Measurements from ENCODE around the gene GABARAPL2.
A peak's percentile ranks its signal among the peaks of the same experiment; 100 is the strongest.

Gene GABARAPL2

DNA sequence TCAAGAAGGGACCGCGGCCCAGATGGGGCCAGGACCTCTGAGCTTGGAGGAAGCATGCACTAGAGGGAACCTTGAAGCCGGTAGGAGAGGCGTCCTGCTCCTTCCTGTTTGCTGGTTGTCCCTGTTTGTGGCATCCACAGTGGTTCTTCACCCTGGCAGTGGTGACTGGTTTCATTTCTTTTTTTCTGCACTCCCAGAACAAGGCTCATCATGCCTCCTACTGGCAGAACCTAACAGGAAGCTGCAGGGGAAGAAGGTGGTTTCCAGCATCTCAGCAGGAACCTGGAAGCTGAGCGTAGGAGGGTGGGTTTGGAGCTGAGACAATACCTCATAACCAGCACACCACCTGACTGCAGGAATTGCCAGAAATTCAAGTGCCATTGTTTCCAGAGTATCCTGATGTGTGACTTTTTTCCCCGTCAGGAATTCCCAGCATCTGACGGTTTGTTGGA is 15.9 kb upstream of the GABARAPL2 start (continued):
- TF ChIP-seq ZNF792 (tag by site-specific recombination; IDR thresholded peaks at IDR 0.05) (no peak), ZNF311 (tag by site-specific recombination; IDR thresholded peaks at IDR 0.05; ENCODE audit: borderline replicate concordance) (no peak), ZNF560 (tag by site-specific recombination; IDR thresholded peaks at IDR 0.05; ENCODE audit: borderline replicate concordance) (no peak), ZNF175 (tag by site-specific recombination; IDR thresholded peaks at IDR 0.05) (no peak), ZNF266 (tag by site-specific recombination; IDR thresholded peaks at IDR 0.05; ENCODE audit: low read depth) (no peak), ZNF600 (tag by site-specific recombination; IDR thresholded peaks at IDR 0.05) (no peak), SALL2 (tag by site-specific recombination; IDR thresholded peaks at IDR 0.05; ENCODE audit: borderline replicate concordance) (no peak), ZNF830 (tag by site-specific recombination; IDR thresholded peaks at IDR 0.05; ENCODE audit: low read depth) (no peak), ZNF416 (tag by site-specific recombination; IDR thresholded peaks at IDR 0.05) (no peak), ZBTB17 (tag by site-specific recombination; IDR thresholded peaks at IDR 0.05) (peak; percentile 54), HOXC10 (CRISPR knock-in tag; IDR thresholded peaks at IDR 0.05) (no peak), TRIM28 (IDR thresholded peaks at IDR 0.05; ENCODE audit: borderline replicate concordance, low read length) (no peak), ZNF585B (tag by site-specific recombination; IDR thresholded peaks at IDR 0.05) (no peak), ZNF354C (tag by site-specific recombination; IDR thresholded peaks at IDR 0.05; ENCODE audit: borderline replicate concordance, low read depth) (no peak), ZNF394 (tag by site-specific recombination; IDR thresholded peaks at IDR 0.05; ENCODE audit: borderline replicate concordance) (no peak), ZEB2 (tag by site-specific recombination; IDR thresholded peaks at IDR 0.05) (no peak), MYNN (tag by site-specific recombination; IDR thresholded peaks at IDR 0.05; ENCODE audit: borderline replicate concordance) (no peak), ZNF654 (tag by site-specific recombination; IDR thresholded peaks at IDR 0.05; ENCODE audit: low read depth) (peak; percentile 56)
- TF ChIP-seq, protein P1, sequence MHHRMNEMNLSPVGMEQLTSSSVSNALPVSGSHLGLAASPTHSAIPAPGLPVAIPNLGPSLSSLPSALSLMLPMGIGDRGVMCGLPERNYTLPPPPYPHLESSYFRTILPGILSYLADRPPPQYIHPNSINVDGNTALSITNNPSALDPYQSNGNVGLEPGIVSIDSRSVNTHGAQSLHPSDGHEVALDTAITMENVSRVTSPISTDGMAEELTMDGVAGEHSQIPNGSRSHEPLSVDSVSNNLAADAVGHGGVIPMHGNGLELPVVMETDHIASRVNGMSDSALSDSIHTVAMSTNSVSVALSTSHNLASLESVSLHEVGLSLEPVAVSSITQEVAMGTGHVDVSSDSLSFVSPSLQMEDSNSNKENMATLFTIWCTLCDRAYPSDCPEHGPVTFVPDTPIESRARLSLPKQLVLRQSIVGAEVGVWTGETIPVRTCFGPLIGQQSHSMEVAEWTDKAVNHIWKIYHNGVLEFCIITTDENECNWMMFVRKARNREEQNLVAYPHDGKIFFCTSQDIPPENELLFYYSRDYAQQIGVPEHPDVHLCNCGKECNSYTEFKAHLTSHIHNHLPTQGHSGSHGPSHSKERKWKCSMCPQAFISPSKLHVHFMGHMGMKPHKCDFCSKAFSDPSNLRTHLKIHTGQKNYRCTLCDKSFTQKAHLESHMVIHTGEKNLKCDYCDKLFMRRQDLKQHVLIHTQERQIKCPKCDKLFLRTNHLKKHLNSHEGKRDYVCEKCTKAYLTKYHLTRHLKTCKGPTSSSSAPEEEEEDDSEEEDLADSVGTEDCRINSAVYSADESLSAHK (tag by site-specific recombination; IDR thresholded peaks at IDR 0.05) = peak; percentile 50; the same call in 1 of the 2 replicates
- TF ChIP-seq, protein P2, sequence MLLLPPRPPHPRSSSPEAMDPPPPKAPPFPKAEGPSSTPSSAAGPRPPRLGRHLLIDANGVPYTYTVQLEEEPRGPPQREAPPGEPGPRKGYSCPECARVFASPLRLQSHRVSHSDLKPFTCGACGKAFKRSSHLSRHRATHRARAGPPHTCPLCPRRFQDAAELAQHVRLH (tag by site-specific recombination; IDR thresholded peaks at IDR 0.05) = no peak
- TF ChIP-seq, protein P3, sequence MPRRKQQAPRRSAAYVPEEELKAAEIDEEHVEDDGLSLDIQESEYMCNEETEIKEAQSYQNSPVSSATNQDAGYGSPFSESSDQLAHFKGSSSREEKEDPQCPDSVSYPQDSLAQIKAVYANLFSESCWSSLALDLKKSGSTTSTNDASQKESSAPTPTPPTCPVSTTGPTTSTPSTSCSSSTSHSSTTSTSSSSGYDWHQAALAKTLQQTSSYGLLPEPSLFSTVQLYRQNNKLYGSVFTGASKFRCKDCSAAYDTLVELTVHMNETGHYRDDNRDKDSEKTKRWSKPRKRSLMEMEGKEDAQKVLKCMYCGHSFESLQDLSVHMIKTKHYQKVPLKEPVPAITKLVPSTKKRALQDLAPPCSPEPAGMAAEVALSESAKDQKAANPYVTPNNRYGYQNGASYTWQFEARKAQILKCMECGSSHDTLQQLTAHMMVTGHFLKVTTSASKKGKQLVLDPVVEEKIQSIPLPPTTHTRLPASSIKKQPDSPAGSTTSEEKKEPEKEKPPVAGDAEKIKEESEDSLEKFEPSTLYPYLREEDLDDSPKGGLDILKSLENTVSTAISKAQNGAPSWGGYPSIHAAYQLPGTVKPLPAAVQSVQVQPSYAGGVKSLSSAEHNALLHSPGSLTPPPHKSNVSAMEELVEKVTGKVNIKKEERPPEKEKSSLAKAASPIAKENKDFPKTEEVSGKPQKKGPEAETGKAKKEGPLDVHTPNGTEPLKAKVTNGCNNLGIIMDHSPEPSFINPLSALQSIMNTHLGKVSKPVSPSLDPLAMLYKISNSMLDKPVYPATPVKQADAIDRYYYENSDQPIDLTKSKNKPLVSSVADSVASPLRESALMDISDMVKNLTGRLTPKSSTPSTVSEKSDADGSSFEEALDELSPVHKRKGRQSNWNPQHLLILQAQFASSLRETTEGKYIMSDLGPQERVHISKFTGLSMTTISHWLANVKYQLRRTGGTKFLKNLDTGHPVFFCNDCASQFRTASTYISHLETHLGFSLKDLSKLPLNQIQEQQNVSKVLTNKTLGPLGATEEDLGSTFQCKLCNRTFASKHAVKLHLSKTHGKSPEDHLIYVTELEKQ (tag by site-specific recombination; IDR thresholded peaks at IDR 0.05; ENCODE audit: borderline replicate concordance) = no peak
- TF ChIP-seq, protein P4, sequence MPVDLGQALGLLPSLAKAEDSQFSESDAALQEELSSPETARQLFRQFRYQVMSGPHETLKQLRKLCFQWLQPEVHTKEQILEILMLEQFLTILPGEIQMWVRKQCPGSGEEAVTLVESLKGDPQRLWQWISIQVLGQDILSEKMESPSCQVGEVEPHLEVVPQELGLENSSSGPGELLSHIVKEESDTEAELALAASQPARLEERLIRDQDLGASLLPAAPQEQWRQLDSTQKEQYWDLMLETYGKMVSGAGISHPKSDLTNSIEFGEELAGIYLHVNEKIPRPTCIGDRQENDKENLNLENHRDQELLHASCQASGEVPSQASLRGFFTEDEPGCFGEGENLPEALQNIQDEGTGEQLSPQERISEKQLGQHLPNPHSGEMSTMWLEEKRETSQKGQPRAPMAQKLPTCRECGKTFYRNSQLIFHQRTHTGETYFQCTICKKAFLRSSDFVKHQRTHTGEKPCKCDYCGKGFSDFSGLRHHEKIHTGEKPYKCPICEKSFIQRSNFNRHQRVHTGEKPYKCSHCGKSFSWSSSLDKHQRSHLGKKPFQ (tag by site-specific recombination; IDR thresholded peaks at IDR 0.05) = no peak
- TF ChIP-seq, protein P5, sequence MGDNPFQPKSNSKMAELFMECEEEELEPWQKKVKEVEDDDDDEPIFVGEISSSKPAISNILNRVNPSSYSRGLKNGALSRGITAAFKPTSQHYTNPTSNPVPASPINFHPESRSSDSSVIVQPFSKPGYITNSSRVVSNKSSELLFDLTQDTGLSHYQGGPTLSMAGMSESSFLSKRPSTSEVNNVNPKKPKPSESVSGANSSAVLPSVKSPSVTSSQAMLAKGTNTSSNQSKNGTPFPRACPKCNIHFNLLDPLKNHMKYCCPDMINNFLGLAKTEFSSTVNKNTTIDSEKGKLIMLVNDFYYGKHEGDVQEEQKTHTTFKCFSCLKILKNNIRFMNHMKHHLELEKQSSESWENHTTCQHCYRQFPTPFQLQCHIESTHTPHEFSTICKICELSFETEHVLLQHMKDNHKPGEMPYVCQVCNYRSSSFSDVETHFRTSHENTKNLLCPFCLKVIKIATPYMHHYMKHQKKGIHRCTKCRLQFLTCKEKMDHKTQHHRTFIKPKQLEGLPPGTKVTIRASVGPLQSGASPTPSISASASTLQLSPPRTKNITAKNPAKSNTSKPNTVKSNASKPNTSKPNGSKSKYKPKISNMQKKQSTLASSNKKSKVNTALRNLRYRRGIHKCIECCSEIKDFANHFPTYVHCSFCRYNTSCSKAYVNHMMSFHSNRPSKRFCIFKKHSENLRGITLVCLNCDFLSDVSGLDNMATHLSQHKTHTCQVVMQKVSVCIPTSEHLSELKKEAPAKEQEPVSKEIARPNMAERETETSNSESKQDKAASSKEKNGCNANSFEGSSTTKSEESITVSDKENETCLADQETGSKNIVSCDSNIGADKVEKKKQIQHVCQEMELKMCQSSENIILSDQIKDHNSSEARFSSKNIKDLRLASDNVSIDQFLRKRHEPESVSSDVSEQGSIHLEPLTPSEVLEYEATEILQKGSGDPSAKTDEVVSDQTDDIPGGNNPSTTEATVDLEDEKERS (tag by site-specific recombination; IDR thresholded peaks at IDR 0.05) = no peak
- TF ChIP-seq, protein P6, sequence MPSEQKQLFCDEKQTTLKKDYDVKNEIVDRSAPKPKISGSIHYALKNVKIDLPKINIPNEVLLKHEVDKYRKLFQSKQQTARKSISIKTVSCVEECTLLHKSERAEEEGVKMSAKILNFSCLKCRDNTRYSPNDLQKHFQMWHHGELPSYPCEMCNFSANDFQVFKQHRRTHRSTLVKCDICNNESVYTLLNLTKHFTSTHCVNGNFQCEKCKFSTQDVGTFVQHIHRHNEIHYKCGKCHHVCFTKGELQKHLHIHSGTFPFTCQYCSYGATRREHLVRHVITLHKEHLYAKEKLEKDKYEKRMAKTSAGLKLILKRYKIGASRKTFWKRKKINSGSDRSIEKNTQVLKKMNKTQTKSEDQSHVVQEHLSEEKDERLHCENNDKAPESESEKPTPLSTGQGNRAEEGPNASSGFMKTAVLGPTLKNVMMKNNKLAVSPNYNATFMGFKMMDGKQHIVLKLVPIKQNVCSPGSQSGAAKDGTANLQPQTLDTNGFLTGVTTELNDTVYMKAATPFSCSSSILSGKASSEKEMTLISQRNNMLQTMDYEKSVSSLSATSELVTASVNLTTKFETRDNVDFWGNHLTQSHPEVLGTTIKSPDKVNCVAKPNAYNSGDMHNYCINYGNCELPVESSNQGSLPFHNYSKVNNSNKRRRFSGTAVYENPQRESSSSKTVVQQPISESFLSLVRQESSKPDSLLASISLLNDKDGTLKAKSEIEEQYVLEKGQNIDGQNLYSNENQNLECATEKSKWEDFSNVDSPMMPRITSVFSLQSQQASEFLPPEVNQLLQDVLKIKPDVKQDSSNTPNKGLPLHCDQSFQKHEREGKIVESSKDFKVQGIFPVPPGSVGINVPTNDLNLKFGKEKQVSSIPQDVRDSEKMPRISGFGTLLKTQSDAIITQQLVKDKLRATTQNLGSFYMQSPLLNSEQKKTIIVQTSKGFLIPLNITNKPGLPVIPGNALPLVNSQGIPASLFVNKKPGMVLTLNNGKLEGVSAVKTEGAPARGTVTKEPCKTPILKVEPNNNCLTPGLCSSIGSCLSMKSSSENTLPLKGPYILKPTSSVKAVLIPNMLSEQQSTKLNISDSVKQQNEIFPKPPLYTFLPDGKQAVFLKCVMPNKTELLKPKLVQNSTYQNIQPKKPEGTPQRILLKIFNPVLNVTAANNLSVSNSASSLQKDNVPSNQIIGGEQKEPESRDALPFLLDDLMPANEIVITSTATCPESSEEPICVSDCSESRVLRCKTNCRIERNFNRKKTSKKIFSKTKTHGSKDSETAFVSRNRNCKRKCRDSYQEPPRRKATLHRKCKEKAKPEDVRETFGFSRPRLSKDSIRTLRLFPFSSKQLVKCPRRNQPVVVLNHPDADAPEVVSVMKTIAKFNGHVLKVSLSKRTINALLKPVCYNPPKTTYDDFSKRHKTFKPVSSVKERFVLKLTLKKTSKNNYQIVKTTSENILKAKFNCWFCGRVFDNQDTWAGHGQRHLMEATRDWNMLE (tag by site-specific recombination; conservative IDR thresholded peaks at IDR 0.05; ENCODE audit: low read depth) = no peak

Measured in HEK293 (cell line).